Stimulated activated CD8-positive, alpha-beta memory T cell treated with anti-CD3 and anti-CD28 coated beads, Interleukin-2, amount 100 ng/mL, for 1 hour (primary cell): ENCODE data around the gene PPP1CC.
"Not testable (repeated sequence)": the region's sequence is repeated elsewhere in the genome, so short reads cannot be mapped to it uniquely, and the experiment has no call there.

Source experiments
- DNase-seq, 2 donors: peaks; one replicate each; pipeline ENCODE4 v3.0.0-alpha.2; 2020; ENCODE audit warnings: low read depth in 2 of 2

Gene PPP1CC

GRCh38 chr12:110754101-110754793 lies 11.6 kb upstream of the PPP1CC start:
- no peak for DNase-seq

- DNase-seq, result no peak
Measured at GRCh38 chr12:110750784-110751461, 8.2 kb upstream of the PPP1CC start.

- no peak for DNase-seq
Measured at GRCh38 chr12:110746550-110746949, 3.9 kb upstream of the PPP1CC start.

- DNase-seq, result no peak
Measured at GRCh38 chr12:110745542-110746284, 3.0 kb upstream of the PPP1CC start.

- no peak for DNase-seq
Measured at GRCh38 chr12:110744601-110745264, 2.0 kb upstream of the PPP1CC start.

GRCh38 chr12:110744151-110744571 lies 1.5 kb upstream of the PPP1CC start:
- DNase-seq, result no peak

- DNase-seq, result no peak
Measured at GRCh38 chr12:110743571-110744093, 941 bp upstream of the PPP1CC start.

GRCh38 chr12:110742096-110742717 lies 484 bp downstream of the PPP1CC start:
- DNase-seq, result no peak

- DNase-seq, result no peak
Measured at GRCh38 chr12:110741341-110742095, 1.2 kb downstream of the PPP1CC start.

GRCh38 chr12:110739894-110740293 lies 2.8 kb downstream of the PPP1CC start:
- no peak for DNase-seq

GRCh38 chr12:110739488-110739887 lies 3.2 kb downstream of the PPP1CC start:
- DNase-seq, result no peak

GRCh38 chr12:110737532-110737931 lies 5.2 kb downstream of the PPP1CC start:
- no peak for DNase-seq

GRCh38 chr12:110737016-110737415 lies 5.7 kb downstream of the PPP1CC start:
- DNase-seq, result not testable (repeated sequence)

- DNase-seq, result no peak
Measured at GRCh38 chr12:110733900-110734299, 8.8 kb downstream of the PPP1CC start.

- DNase-seq, result no peak
Measured at GRCh38 chr12:110733089-110733715, 9.5 kb downstream of the PPP1CC start.

GRCh38 chr12:110732572-110732971 lies 10.1 kb downstream of the PPP1CC start:
- DNase-seq, result no peak

GRCh38 chr12:110731479-110731878 lies 11.2 kb downstream of the PPP1CC start:
- no peak for DNase-seq

- DNase-seq, result no peak
Measured at GRCh38 chr12:110728628-110729027, 14.1 kb downstream of the PPP1CC start.

GRCh38 chr12:110726708-110727369 lies 15.9 kb downstream of the PPP1CC start:
- DNase-seq, result no peak

GRCh38 chr12:110726028-110726427 lies 16.7 kb downstream of the PPP1CC start:
- no peak for DNase-seq
